AG09309 (cell line): Measurements from ENCODE around the gene WDR73.

Experiments
- DNase-seq: peaks from one replicate; pipeline ENCODE4 v3.0.0-alpha.2; 2010; ENCODE audit warnings: low read depth
- H3K4me3 ChIP-seq: 2 replicates; pipeline ENCODE4 v1.5.1; 2011; ENCODE audit warnings: mild to moderate bottlenecking, low read depth, low read length, moderate library complexity; ENCODE audit not compliant: control insufficient read depth
- TF ChIP-seq, protein P1 (sequence below): IDR thresholded peaks from 2 replicates; pipeline ENCODE4 v1.5.1; 2011; ENCODE audit warnings: mild to moderate bottlenecking, low read depth, low read length, inconsistent platforms; ENCODE audit not compliant: insufficient read depth, control insufficient read depth; ENCODE audit errors: missing control alignments

The WDR73 gene

GRCh38 chr15:84594617-84595290 is 59.3 kb downstream of the WDR73 start:
- TF ChIP-seq, protein P1, sequence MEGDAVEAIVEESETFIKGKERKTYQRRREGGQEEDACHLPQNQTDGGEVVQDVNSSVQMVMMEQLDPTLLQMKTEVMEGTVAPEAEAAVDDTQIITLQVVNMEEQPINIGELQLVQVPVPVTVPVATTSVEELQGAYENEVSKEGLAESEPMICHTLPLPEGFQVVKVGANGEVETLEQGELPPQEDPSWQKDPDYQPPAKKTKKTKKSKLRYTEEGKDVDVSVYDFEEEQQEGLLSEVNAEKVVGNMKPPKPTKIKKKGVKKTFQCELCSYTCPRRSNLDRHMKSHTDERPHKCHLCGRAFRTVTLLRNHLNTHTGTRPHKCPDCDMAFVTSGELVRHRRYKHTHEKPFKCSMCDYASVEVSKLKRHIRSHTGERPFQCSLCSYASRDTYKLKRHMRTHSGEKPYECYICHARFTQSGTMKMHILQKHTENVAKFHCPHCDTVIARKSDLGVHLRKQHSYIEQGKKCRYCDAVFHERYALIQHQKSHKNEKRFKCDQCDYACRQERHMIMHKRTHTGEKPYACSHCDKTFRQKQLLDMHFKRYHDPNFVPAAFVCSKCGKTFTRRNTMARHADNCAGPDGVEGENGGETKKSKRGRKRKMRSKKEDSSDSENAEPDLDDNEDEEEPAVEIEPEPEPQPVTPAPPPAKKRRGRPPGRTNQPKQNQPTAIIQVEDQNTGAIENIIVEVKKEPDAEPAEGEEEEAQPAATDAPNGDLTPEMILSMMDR, result no peak
- H3K4me3 ChIP-seq, result no peak overlapping the region
- no peak for DNase-seq

GRCh38 chr15:84591815-84592214 is 62.3 kb downstream of the WDR73 start:
- no peak overlapping the region for H3K4me3 ChIP-seq
- TF ChIP-seq, protein P1, result no peak
- no peak for DNase-seq

- H3K4me3 ChIP-seq, result no peak overlapping the region
- DNase-seq, result no peak
- TF ChIP-seq, protein P1, result no peak
Measured at GRCh38 chr15:84590406-84590805, 63.7 kb downstream of the WDR73 start.
